HepG2 (cell line): Measurements from ENCODE around the gene UNKL. TPM values are rescaled to one million over a fixed set of nuclear protein-coding genes. Genes with fewer than 3 reads are reported as not detected.
A peak's percentile ranks its signal among the peaks of the same experiment; 100 is the strongest.

Source experiments
- BRD4 ChIP-seq: sonication (generic); formaldehyde crosslinking; IDR thresholded peaks from 2 replicates; pipeline ENCODE4 v1.4.0; 2020; ENCODE audit warnings: missing genetic modification reagents
- ESRRA ChIP-seq: sonication (generic); formaldehyde crosslinking; IDR thresholded peaks from 2 replicates; pipeline ENCODE4 v1.5.1; 2020; ENCODE audit warnings: mild to moderate bottlenecking, low read depth, missing genetic modification reagents
- MED13 ChIP-seq: sonication (generic); formaldehyde crosslinking; IDR thresholded peaks from 2 replicates; pipeline ENCODE4 v1.5.0; 2020; ENCODE audit warnings: missing genetic modification reagents
- SOX6 ChIP-seq, 2 experiments: fragments of 450-650 bp in 1 of 2; sonication (generic) in 1 of 2; formaldehyde crosslinking in 1 of 2; IDR thresholded peaks; 2 replicates each; pipeline versions ENCODE4 v1.4.0 to v1.6.1; 2017 to 2020; ENCODE audit warnings: antibody characterized with exemption in 1 of 2, mild to moderate bottlenecking in 1 of 2, missing genetic modification reagents in 1 of 2
- TEAD3 ChIP-seq: optimal IDR thresholded peaks from 2 replicates; pipeline ENCODE3; 2016; ENCODE audit warnings: borderline replicate concordance
- ZFP82 ChIP-seq: sonication (generic); formaldehyde crosslinking; IDR thresholded peaks from 2 replicates; pipeline ENCODE4 v1.5.1; 2020; ENCODE audit warnings: mild to moderate bottlenecking, missing genetic modification reagents, borderline replicate concordance
- ZMYM3 ChIP-seq: sonication (generic); formaldehyde crosslinking; IDR thresholded peaks from 2 replicates; pipeline ENCODE4 v1.5.1; 2020; ENCODE audit warnings: mild to moderate bottlenecking, missing genetic modification reagents
- ZNF382 ChIP-seq: sonication (generic); formaldehyde crosslinking; IDR thresholded peaks from 2 replicates; pipeline ENCODE4 v1.5.0; 2020; ENCODE audit warnings: missing genetic modification reagents, mild to moderate bottlenecking, borderline replicate concordance
- ZNF563 ChIP-seq: sonication (generic); formaldehyde crosslinking; IDR thresholded peaks from 2 replicates; pipeline ENCODE4 v1.8.0; 2022; ENCODE audit warnings: mild to moderate bottlenecking, moderate library complexity, missing genetic modification reagents
- ZNF788 ChIP-seq: sonication (generic); formaldehyde crosslinking; IDR thresholded peaks from 2 replicates; pipeline ENCODE4 v1.5.0; 2020; ENCODE audit warnings: mild to moderate bottlenecking, missing genetic modification reagents, borderline replicate concordance
- polyA plus RNA-seq, 8 experiments: library from polyadenylated mRNA; depleted of rRNA in 3 of 8; stranded (reverse) in 7 of 8; unstranded in 1 of 8; fragments of >200 nt; fragmentation: Illumina TruSeq in 4 of 8; extraction: Trizol in 4 of 8; gene quantifications; 2 replicates each; pipeline versions ENCODE4 v1.2.1 to v1.2.3, GENCODE V29; 2011 to 2016; ENCODE audit warnings: low read depth in 4 of 8, missing spikeins in 1 of 8, mixed read lengths in 1 of 8; ENCODE audit not compliant: insufficient read depth in 1 of 8
- total RNA-seq, 5 experiments: library from RNA; depleted of rRNA; stranded (reverse); fragments of >200 nt; fragmentation: Illumina TruSeq; extraction: Trizol; gene quantifications; 2 replicates each; pipeline ENCODE4 v1.2.3, GENCODE V29; 2016; ENCODE audit warnings: low read depth in 1 of 5
- TF ChIP-seq, protein P1 (sequence below): sonication (generic); formaldehyde crosslinking; IDR thresholded peaks from 2 replicates; pipeline ENCODE4 v1.4.0; 2020; ENCODE audit warnings: mild to moderate bottlenecking, missing genetic modification reagents
- TF ChIP-seq, protein P2 (sequence below): IDR thresholded peaks from 2 replicates; pipeline ENCODE4 v1.6.1; 2016
- TF ChIP-seq, protein P3 (sequence below): sonication (generic); formaldehyde crosslinking; IDR thresholded peaks from 2 replicates; pipeline ENCODE4 v1.5.1; 2020; ENCODE audit warnings: missing genetic modification reagents, mild to moderate bottlenecking, borderline replicate concordance
- TF ChIP-seq, protein P4 (sequence below): sonication (generic); formaldehyde crosslinking; IDR thresholded peaks from 2 replicates; pipeline ENCODE4 v1.4.0; 2020; ENCODE audit warnings: missing genetic modification reagents

The UNKL gene
- total and polyA plus RNA-seq, 2 of the 13 experiments (the other 11 are each of a cell fraction or from before 2014, with no cell fraction given) = 10.4 to 17.6 TPM

DNA sequence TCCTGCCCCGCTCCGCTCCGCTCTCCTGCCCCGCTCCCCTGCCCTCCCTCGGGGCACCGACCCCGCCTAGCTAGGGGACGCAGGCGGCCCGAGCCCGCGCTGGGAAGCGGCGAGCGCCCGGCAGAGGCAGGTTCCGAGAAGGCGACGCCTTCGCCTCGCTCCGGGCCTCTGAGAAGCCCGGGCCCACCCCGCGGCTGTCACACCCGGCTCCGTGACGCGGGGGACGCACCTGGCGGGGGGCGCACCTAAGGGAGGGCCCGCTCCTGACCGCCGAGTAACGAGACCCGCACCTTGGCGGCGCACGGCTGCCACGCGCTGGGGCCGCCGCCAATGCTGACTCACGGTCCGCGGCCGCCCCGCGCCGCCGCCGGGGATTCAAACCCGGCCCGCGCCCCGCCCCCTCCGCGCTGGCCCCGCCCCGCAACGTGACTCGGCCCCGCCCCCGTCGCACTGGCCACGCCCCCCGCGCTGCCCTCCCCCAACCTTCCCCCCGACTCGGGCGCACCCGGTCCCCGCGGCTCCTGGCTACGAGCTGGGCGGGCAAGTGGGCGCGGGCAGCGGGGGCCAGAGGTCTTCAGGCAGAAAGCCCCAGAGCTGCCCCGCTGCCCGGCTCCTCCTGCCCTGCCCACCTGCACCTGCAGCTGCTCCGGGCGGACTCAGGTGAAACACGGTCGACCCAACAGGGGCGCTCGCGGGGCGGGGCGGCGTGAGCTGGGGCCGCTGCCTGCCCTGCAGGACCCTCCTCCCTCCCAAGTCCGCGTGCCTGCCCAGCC, 35.0 kb downstream of the UNKL start (continued):
- TF ChIP-seq, protein P1, sequence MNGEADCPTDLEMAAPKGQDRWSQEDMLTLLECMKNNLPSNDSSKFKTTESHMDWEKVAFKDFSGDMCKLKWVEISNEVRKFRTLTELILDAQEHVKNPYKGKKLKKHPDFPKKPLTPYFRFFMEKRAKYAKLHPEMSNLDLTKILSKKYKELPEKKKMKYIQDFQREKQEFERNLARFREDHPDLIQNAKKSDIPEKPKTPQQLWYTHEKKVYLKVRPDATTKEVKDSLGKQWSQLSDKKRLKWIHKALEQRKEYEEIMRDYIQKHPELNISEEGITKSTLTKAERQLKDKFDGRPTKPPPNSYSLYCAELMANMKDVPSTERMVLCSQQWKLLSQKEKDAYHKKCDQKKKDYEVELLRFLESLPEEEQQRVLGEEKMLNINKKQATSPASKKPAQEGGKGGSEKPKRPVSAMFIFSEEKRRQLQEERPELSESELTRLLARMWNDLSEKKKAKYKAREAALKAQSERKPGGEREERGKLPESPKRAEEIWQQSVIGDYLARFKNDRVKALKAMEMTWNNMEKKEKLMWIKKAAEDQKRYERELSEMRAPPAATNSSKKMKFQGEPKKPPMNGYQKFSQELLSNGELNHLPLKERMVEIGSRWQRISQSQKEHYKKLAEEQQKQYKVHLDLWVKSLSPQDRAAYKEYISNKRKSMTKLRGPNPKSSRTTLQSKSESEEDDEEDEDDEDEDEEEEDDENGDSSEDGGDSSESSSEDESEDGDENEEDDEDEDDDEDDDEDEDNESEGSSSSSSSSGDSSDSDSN (CRISPR knock-in tag) = peak; percentile 29; the same call in 1 of the 2 replicates
- TF ChIP-seq ZMYM3 (CRISPR knock-in tag) = no peak
- no peak for TF ChIP-seq BRD4 (CRISPR knock-in tag)
- no peak for TF ChIP-seq SOX6 (IDR thresholded peaks at IDR 0.05)
- peak; percentile 47 for TF ChIP-seq SOX6 (CRISPR knock-in tag; IDR thresholded peaks at IDR 0.05)
- TF ChIP-seq TEAD3 (CRISPR knock-in tag) = no peak
- TF ChIP-seq ZFP82 (CRISPR knock-in tag) = no peak
- no peak for TF ChIP-seq ZNF788
- no peak for TF ChIP-seq ZNF382
- TF ChIP-seq, protein P2, sequence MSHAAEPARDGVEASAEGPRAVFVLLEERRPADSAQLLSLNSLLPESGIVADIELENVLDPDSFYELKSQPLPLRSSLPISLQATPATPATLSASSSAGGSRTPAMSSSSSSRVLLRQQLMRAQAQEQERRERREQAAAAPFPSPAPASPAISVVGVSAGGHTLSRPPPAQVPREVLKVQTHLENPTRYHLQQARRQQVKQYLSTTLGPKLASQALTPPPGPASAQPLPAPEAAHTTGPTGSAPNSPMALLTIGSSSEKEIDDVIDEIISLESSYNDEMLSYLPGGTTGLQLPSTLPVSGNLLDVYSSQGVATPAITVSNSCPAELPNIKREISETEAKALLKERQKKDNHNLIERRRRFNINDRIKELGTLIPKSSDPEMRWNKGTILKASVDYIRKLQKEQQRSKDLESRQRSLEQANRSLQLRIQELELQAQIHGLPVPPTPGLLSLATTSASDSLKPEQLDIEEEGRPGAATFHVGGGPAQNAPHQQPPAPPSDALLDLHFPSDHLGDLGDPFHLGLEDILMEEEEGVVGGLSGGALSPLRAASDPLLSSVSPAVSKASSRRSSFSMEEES (CRISPR knock-in tag) = no peak
- TF ChIP-seq, protein P3, sequence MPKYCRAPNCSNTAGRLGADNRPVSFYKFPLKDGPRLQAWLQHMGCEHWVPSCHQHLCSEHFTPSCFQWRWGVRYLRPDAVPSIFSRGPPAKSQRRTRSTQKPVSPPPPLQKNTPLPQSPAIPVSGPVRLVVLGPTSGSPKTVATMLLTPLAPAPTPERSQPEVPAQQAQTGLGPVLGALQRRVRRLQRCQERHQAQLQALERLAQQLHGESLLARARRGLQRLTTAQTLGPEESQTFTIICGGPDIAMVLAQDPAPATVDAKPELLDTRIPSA (CRISPR knock-in tag) = no peak
- TF ChIP-seq, protein P4, sequence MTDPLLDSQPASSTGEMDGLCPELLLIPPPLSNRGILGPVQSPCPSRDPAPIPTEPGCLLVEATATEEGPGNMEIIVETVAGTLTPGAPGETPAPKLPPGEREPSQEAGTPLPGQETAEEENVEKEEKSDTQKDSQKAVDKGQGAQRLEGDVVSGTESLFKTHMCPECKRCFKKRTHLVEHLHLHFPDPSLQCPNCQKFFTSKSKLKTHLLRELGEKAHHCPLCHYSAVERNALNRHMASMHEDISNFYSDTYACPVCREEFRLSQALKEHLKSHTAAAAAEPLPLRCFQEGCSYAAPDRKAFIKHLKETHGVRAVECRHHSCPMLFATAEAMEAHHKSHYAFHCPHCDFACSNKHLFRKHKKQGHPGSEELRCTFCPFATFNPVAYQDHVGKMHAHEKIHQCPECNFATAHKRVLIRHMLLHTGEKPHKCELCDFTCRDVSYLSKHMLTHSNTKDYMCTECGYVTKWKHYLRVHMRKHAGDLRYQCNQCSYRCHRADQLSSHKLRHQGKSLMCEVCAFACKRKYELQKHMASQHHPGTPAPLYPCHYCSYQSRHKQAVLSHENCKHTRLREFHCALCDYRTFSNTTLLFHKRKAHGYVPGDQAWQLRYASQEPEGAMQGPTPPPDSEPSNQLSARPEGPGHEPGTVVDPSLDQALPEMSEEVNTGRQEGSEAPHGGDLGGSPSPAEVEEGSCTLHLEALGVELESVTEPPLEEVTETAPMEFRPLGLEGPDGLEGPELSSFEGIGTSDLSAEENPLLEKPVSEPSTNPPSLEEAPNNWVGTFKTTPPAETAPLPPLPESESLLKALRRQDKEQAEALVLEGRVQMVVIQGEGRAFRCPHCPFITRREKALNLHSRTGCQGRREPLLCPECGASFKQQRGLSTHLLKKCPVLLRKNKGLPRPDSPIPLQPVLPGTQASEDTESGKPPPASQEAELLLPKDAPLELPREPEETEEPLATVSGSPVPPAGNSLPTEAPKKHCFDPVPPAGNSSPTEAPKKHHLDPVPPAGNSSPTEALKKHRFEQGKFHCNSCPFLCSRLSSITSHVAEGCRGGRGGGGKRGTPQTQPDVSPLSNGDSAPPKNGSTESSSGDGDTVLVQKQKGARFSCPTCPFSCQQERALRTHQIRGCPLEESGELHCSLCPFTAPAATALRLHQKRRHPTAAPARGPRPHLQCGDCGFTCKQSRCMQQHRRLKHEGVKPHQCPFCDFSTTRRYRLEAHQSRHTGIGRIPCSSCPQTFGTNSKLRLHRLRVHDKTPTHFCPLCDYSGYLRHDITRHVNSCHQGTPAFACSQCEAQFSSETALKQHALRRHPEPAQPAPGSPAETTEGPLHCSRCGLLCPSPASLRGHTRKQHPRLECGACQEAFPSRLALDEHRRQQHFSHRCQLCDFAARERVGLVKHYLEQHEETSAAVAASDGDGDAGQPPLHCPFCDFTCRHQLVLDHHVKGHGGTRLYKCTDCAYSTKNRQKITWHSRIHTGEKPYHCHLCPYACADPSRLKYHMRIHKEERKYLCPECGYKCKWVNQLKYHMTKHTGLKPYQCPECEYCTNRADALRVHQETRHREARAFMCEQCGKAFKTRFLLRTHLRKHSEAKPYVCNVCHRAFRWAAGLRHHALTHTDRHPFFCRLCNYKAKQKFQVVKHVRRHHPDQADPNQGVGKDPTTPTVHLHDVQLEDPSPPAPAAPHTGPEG (CRISPR knock-in tag) = no peak
- TF ChIP-seq MED13 (CRISPR knock-in tag) = no peak; the same call in 1 of the 2 replicates
- no peak for TF ChIP-seq ESRRA
- 0 out of 2 replicates have a peak, but pooled peaks have one; percentile 60 for TF ChIP-seq ZNF563 (CRISPR knock-in tag)
